ENCODE results near the gene FYCO1. TPM values are rescaled to one million over a fixed set of nuclear protein-coding genes. Genes with fewer than 3 reads are reported as not detected.

Gene FYCO1
- total and polyA plus RNA-seq, 2 experiments from 2014 or later: 7.5 to 23.0 TPM

DNA sequence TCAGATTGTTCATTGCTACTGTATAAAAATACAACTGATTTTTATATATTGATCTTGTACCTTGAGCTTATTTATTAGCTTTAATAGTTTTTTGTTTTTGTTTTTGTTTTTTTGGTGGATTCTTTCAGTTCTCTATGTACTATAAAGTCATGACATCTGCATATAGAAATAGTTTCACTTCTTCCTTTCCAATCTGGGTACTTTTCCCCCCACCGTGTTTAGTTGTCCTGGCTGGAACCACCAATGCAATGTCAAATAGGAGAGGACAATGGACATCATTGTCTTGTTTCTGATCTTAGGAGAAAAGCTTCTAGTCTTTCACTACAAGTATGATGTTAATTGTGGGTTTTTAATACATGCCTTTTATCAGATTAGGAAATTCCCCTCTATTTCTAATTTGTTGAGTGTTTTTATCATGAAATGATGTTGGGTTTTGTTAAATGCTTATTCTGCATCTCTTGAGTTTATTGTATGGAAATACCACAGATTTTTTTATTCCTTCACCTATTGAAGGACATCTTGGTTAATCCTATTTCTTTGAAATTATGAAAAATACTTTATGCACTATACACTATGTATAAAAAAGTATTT is 34.4 kb upstream of the FYCO1 start:
- Histone ChIP-seq H3K27me3 (no peaks in the 10 kb centered on the region), H3K27ac (no peak overlapping the region), H3K79me2 (no peaks in the 10 kb centered on the region), H3K36me3 (replicated peaks; ENCODE audit: insufficient read depth, low read depth) (no peaks in the 10 kb centered on the region), H4K20me1 (ENCODE audit: insufficient read depth, poor library complexity, severe bottlenecking) (no peaks in the 10 kb centered on the region), H3K9me3 (ENCODE audit: low read depth) (no peaks in the 10 kb centered on the region), H3K4me1 (ENCODE audit: insufficient read depth) (no peaks in the 10 kb centered on the region), H3K4me3 (no peak overlapping the region), H2AFZ (no peak overlapping the region), H3K4me2 (no peak overlapping the region), H3K9me2 (replicated peaks; ENCODE audit: insufficient read depth) (no peaks in the 10 kb centered on the region)
- WGBS (ENCODE audit: low lambda C conversion rate, missing lambda C conversion rate): 92% methylated on average over 1 of the region's 1 CpG
- TF ChIP-seq EZH2phosphoT487 (IDR thresholded peaks at IDR 0.05; ENCODE audit: low read depth, severe bottlenecking, unreplicated experiment): no peak
- TF ChIP-seq, protein P1, sequence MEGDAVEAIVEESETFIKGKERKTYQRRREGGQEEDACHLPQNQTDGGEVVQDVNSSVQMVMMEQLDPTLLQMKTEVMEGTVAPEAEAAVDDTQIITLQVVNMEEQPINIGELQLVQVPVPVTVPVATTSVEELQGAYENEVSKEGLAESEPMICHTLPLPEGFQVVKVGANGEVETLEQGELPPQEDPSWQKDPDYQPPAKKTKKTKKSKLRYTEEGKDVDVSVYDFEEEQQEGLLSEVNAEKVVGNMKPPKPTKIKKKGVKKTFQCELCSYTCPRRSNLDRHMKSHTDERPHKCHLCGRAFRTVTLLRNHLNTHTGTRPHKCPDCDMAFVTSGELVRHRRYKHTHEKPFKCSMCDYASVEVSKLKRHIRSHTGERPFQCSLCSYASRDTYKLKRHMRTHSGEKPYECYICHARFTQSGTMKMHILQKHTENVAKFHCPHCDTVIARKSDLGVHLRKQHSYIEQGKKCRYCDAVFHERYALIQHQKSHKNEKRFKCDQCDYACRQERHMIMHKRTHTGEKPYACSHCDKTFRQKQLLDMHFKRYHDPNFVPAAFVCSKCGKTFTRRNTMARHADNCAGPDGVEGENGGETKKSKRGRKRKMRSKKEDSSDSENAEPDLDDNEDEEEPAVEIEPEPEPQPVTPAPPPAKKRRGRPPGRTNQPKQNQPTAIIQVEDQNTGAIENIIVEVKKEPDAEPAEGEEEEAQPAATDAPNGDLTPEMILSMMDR (IDR thresholded peaks at IDR 0.05; ENCODE audit: poor library complexity): no peak
- no peak for TF ChIP-seq EZH2 (IDR thresholded peaks at IDR 0.05; ENCODE audit: borderline replicate concordance)
- DNase-seq (ENCODE audit: low spot score): no peak

DNA sequence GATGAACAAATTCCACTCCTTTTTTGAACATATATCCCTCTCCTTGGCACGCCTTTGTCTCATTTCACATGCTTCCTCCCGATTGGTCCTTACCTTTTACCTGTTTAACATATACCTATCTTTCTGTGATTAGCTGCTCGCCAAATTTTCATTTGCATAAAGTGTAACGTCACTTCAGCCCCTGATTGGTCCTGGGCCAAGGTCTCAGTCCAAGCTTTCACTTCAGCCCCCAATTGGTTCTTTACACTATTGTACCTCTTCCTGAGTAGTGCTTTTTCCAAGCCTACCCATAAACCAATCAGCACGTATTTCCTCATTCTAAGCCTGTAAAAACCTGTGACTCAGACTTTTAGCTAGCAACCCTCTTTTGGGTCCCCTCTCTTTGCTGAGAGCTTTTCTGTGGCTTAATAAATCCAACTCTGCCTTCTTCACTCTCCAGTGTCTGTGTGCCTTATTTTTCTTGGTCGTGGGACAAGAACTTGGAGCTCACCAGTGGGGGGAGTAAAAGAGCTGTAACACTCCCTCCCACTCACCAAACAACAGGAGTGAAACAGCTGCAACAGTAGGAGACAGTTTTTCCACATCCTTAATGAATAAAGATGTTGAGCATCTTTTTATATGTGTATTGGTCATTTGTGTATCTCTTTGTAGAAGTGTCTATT is 32.2 kb upstream of the FYCO1 start:
- TF ChIP-seq EZH2 (IDR thresholded peaks at IDR 0.05; ENCODE audit: borderline replicate concordance): no peak
- TF ChIP-seq, protein P1 (IDR thresholded peaks at IDR 0.05; ENCODE audit: poor library complexity): peak; percentile 18
- Histone ChIP-seq H4K20me1 (ENCODE audit: insufficient read depth, poor library complexity, severe bottlenecking) (no peaks in the 10 kb centered on the region), H3K27ac (peak overlapping the region; percentile 14), H3K36me3 (replicated peaks; ENCODE audit: insufficient read depth, low read depth) (no peaks in the 10 kb centered on the region), H3K79me2 (no peaks in the 10 kb centered on the region), H3K4me3 (no peak overlapping the region), H3K4me1 (ENCODE audit: insufficient read depth) (no peaks in the 10 kb centered on the region), H3K9me3 (ENCODE audit: low read depth) (no peaks in the 10 kb centered on the region), H2AFZ (no peak overlapping the region), H3K4me2 (no peak overlapping the region), H3K27me3 (no peaks in the 10 kb centered on the region), H3K9me2 (replicated peaks; ENCODE audit: insufficient read depth) (no peaks in the 10 kb centered on the region)
- WGBS (ENCODE audit: low lambda C conversion rate, missing lambda C conversion rate): 58% methylated on average over 6 of the region's 6 CpGs
- DNase-seq (ENCODE audit: low spot score): peak; percentile 50

DNA sequence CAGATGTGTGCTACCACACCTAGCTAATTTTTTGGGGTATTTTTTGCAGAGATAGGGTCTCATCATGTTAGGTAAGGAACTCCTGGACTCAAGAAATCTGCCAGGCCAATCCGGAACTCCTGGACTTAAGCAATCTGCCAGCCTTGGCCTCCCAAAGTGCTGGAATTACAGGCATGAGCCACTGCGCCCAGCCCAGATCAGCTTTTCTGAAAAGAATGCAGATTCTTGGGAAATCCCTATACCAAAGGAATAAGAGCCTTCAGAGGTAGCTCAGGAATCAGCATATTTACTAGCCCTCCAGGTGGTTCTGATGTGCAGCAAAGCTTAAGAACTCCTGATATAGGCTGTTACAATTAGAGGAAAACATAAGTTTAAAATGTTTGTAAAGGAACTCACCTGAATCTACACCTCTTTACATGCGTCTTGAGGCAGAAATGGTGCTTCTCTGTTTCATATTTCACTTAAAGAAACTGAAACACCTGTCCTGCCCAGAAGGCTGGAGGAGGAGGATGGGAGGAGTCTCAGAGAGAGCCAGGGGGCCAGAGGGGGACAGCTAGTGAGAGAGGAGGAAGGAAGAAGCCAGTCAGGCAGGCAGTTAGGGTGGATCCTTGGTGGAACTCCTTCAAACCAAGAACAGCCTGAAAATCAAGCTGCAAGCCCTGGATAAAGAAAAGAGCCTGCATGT is 31.5 kb upstream of the FYCO1 start, which contains the start of gene XCR1:
Gene XCR1, minus strand, starts transcription at position 463 of the 685 bp plus-strand sequence. CDS start 5,536 bp downstream, outside the sequence.
- no peaks in the 10 kb centered on the region for H3K9me2 ChIP-seq (replicated peaks; ENCODE audit: insufficient read depth)
- no peak within 1 kb of the TSS for H2AFZ ChIP-seq
- no peaks in the 10 kb centered on the region for H3K4me1 ChIP-seq (ENCODE audit: insufficient read depth)
- no peaks in the 10 kb centered on the region for H3K79me2 ChIP-seq
- DNase-seq (ENCODE audit: low spot score): no peak
- H3K4me3 ChIP-seq: no peak within 1 kb of the TSS
- H3K4me2 ChIP-seq: no peak within 1 kb of the TSS
- peak within 1 kb of the TSS; percentile 14 for H3K27ac ChIP-seq
- TF ChIP-seq EZH2phosphoT487 (IDR thresholded peaks at IDR 0.05; ENCODE audit: low read depth, severe bottlenecking, unreplicated experiment) (no peak), EZH2 (IDR thresholded peaks at IDR 0.05; ENCODE audit: borderline replicate concordance) (no peak)
- TF ChIP-seq, protein P1 (IDR thresholded peaks at IDR 0.05; ENCODE audit: poor library complexity): no peak
- WGBS (ENCODE audit: low lambda C conversion rate, missing lambda C conversion rate): 94% methylated on average over 3 of the region's 3 CpGs
- H4K20me1 ChIP-seq (ENCODE audit: insufficient read depth, poor library complexity, severe bottlenecking): no peaks in the 10 kb centered on the region
- H3K27me3 ChIP-seq: no peaks in the 10 kb centered on the region
- no peaks in the 10 kb centered on the region for H3K36me3 ChIP-seq (replicated peaks; ENCODE audit: insufficient read depth, low read depth)
- H3K9me3 ChIP-seq (ENCODE audit: low read depth): no peaks in the 10 kb centered on the region

All from hepatocyte (in vitro differentiated cells).